HFFc6 (cell line): ENCODE measurements around the gene SMYD3. TPM values are rescaled to one million over a fixed set of nuclear protein-coding genes. Genes with fewer than 3 reads are reported as not detected.

ENCODE experiments used
- DNase-seq: peaks from one replicate; pipeline ENCODE4 v3.0.0-alpha.2; 2018
- H3K27ac Mint-ChIP-seq: 2 replicates; pipeline ENCODE4 v1.8.0; 2020; ENCODE audit warnings: mild to moderate bottlenecking, mixed read lengths
- H3K27me3 Mint-ChIP-seq: 2 replicates; pipeline ENCODE4 v1.8.0; 2021; ENCODE audit warnings: mild to moderate bottlenecking, moderate library complexity, mixed read lengths; ENCODE audit not compliant: insufficient read depth
- H3K36me3 Mint-ChIP-seq: 2 replicates; pipeline ENCODE4 v1.8.0; 2021; ENCODE audit warnings: low read depth, mixed read lengths
- H3K4me1 Mint-ChIP-seq: 2 replicates; pipeline ENCODE4 v1.8.0; 2020; ENCODE audit warnings: low read depth, mixed read lengths
- H3K4me3 Mint-ChIP-seq: 2 replicates; pipeline ENCODE4 v1.8.0; 2020; ENCODE audit warnings: mild to moderate bottlenecking, moderate library complexity, mixed read lengths
- H3K9me3 Mint-ChIP-seq: 2 replicates; pipeline ENCODE4 v1.8.0; 2020; ENCODE audit warnings: mild to moderate bottlenecking, mixed read lengths
- total RNA-seq, 6 experiments: library from RNA; stranded (reverse); fragmentation: NEBNext Ultra II Directional; extraction: Animal tissue kit (Norgen Biotek cat#: 25700); gene quantifications; 2 replicates in 1 of 6; 3 replicates in 5 of 6; pipeline ENCODE4 v1.2.3, GENCODE V29; 2021
- TF ChIP-seq, protein P1 (sequence below): fragments of 200-600 bp; sonication (generic); IDR thresholded peaks from 2 replicates; pipeline ENCODE4 v1.5.0; 2021; ENCODE audit warnings: antibody characterized with exemption, mild to moderate bottlenecking

SMYD3 gene
- total RNA-seq, 6 experiments from 2014 or later, result 28.4 to 37.9 (median 31.2) TPM

DNA sequence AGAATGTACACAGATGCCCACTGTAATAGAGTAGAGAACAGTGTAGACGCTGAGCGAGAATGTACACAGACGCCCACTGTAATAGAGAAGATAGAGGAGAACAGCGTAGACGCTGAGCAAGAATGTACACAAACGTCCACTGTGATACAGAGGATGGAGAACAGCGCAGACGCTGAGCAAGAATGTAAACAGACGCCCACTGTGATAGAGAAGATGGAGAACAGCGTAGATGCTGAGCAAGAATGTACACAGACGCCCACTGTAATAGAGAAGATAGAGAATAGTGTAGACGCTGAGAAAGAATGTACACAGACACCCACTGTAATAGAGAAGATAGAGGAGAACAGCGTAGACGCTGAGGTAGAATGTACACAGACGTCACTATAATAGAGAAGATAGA, 306.9 kb downstream of the SMYD3 start:
- no peaks in the 10 kb centered on the region; the same call in 1 of the 2 replicates for H3K27me3 Mint-ChIP-seq
- H3K4me3 Mint-ChIP-seq, result no peak overlapping the region
- TF ChIP-seq, protein P1, sequence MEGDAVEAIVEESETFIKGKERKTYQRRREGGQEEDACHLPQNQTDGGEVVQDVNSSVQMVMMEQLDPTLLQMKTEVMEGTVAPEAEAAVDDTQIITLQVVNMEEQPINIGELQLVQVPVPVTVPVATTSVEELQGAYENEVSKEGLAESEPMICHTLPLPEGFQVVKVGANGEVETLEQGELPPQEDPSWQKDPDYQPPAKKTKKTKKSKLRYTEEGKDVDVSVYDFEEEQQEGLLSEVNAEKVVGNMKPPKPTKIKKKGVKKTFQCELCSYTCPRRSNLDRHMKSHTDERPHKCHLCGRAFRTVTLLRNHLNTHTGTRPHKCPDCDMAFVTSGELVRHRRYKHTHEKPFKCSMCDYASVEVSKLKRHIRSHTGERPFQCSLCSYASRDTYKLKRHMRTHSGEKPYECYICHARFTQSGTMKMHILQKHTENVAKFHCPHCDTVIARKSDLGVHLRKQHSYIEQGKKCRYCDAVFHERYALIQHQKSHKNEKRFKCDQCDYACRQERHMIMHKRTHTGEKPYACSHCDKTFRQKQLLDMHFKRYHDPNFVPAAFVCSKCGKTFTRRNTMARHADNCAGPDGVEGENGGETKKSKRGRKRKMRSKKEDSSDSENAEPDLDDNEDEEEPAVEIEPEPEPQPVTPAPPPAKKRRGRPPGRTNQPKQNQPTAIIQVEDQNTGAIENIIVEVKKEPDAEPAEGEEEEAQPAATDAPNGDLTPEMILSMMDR, result no peak
- peaks cover 7% of the 10 kb centered on the region; the same call in 1 of the 2 replicates for H3K36me3 Mint-ChIP-seq
- DNase-seq, result no peak
- H3K4me1 Mint-ChIP-seq, result peaks cover 13% of the 10 kb centered on the region; the same call in 1 of the 2 replicates
- H3K9me3 Mint-ChIP-seq, result no peaks in the 10 kb centered on the region
- no peak overlapping the region for H3K27ac Mint-ChIP-seq

DNA sequence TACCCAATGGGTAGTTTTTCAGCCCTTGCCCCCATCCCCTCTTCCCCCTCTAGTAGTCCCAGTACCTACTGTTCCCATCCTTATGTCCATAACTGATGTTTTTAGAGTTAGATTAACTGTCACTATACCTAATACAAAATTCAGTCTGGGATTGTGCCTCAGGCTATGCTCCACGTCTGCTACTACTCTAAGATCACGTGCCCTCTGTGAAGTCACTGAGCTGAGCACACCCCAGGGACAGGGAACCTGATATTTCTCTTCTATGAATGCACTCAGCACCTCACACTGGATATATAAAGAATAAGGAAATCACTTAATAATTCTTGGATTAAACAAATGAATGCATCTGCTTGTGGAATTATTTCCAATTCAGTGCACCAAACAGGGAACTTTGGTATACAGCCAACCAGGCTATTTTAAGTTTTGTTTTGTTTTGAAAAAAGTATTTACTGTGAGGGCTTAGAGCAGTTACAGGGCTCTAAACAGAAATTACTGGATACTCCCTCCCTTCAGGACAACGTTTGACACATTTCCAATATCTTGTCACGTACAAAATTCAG, 307.9 kb downstream of the SMYD3 start:
- no peaks in the 10 kb centered on the region for H3K9me3 Mint-ChIP-seq
- H3K27ac Mint-ChIP-seq, result no peak overlapping the region
- H3K36me3 Mint-ChIP-seq, result peaks cover 7% of the 10 kb centered on the region; the same call in 1 of the 2 replicates
- no peak for DNase-seq
- TF ChIP-seq, protein P1, result no peak
- H3K4me1 Mint-ChIP-seq, result peaks cover 13% of the 10 kb centered on the region; the same call in 1 of the 2 replicates
- H3K4me3 Mint-ChIP-seq, result no peak overlapping the region
- H3K27me3 Mint-ChIP-seq, result no peaks in the 10 kb centered on the region; the same call in 1 of the 2 replicates

DNA sequence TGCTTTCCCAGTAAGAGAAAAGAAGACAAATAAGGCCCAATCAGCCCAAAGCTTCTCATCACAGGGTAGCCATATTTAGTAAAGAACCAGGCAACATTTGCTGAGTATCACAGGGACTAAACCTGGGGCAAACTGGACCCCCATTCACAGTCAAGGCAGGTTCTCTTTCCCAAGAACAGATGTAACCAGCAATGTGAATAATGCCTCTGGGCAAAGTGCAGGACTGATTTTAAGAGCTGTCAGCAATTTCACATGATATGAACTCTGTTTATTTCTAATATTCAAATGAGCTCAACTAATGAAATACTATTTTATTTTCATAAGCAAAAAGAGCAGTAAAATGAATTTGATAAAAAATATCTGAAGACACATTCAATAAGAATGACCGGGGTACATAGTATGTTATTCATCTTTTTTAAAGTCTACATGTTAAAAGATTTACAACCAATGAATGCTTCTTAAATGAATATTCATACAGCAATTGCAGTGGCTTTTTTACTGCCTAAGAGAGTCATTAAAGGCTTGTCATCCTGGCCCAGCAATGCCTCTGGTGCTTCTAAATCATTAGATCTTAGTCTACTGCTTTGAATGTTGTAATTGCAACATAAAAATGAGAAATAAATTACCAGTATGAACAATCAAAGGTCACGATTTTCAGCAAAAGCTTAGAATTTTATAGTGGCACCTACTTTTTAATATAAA, 308.8 kb downstream of the SMYD3 start:
- Mint-ChIP-seq H3K36me3 (peaks cover under 1% of the 10 kb centered on the region), H3K4me3 (no peak overlapping the region), H3K4me1 (peaks cover 13% of the 10 kb centered on the region; the same call in 1 of the 2 replicates), H3K27me3 (no peaks in the 10 kb centered on the region; the same call in 1 of the 2 replicates), H3K27ac (no peak overlapping the region), H3K9me3 (no peaks in the 10 kb centered on the region)
- DNase-seq, result no peak
- TF ChIP-seq, protein P1, result no peak

DNA sequence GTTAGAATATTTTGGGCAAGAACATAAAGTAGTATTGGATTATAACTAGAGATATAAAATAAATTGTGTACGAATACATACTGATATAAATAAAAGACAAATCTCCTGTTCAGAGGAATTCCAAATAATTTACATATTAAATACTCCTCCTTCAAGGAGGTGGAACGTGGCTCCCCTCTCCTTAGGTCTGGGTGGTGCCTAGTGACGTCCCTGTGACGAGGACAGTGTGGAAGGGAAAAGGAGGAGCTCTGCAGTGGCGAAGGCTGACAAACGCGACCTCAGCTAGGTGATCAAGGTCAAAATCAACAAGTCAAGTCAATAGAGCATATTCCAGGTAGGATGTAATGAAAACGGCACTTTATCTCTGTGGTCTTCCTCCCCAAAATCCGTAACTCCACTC, 310.0 kb downstream of the SMYD3 start:
- TF ChIP-seq, protein P1, result no peak
- Mint-ChIP-seq H3K27ac (no peak overlapping the region), H3K4me1 (peaks cover 7% of the 10 kb centered on the region; the same call in 1 of the 2 replicates), H3K4me3 (no peak overlapping the region), H3K27me3 (no peaks in the 10 kb centered on the region; the same call in 1 of the 2 replicates), H3K36me3 (no peaks in the 10 kb centered on the region; the same call in 1 of the 2 replicates), H3K9me3 (no peaks in the 10 kb centered on the region)
- no peak for DNase-seq

DNA sequence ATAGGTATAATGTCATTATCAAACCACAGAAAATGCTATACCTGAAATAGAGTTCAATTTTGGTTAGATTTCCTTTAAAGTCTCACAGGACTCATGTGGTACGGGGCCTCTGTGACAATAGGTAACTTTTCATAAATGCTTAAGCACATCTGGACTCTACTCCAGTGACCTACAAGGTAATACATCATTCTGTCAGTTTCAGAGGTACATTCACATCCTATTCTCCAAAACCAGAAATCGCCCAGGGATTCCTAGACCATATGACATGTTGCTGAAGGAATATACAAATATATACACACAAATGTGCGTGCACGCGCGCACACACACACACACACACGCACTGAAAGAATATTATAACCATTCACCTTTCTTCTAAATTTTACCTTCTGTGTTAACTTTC, 311.8 kb downstream of the SMYD3 start:
- TF ChIP-seq, protein P1, result no peak

More for the DNA sequence above, 311.8 kb downstream of the SMYD3 start:
- Mint-ChIP-seq H3K4me1 (peaks cover 6% of the 10 kb centered on the region; the same call in 1 of the 2 replicates), H3K27ac (no peak overlapping the region), H3K4me3 (no peak overlapping the region), H3K36me3 (no peaks in the 10 kb centered on the region; the same call in 1 of the 2 replicates), H3K9me3 (no peaks in the 10 kb centered on the region), H3K27me3 (no peaks in the 10 kb centered on the region; the same call in 1 of the 2 replicates)
- DNase-seq, result no peak
